Right atrium auricular region (tissue), 2 donors: Measurements from ENCODE around the gene SEMA4A. TPM values are rescaled to one million over a fixed set of nuclear protein-coding genes. Genes with fewer than 3 reads are reported as not detected.

Experiments used
- DNase-seq: peaks from one replicate; pipeline ENCODE4 v3.0.0-alpha.2; 2019; ENCODE audit warnings: low spot score
- H3K27ac ChIP-seq, 2 donors: fragments of 200-600 bp; sonication (generic); 1 replicate in 1 of 2; 2 replicates in 1 of 2; pipeline ENCODE4 v1.5.1; 2016 to 2019
- H3K27me3 ChIP-seq, 2 donors: fragments of 200-600 bp; sonication (generic); one replicate each; pipeline versions ENCODE4 v1.5.1 to v1.6.0; 2017 to 2019
- H3K36me3 ChIP-seq: fragments of 200-600 bp; sonication (generic); one replicate; pipeline ENCODE4 v1.5.1; 2016
- H3K4me1 ChIP-seq, 2 donors: fragments of 200-600 bp; sonication (generic); one replicate each; pipeline versions ENCODE4 v1.5.1 to v1.6.0; 2017 to 2019
- H3K4me3 ChIP-seq, 2 donors: fragments of 200-600 bp; sonication (generic); 1 replicate in 1 of 2; 2 replicates in 1 of 2; pipeline ENCODE4 v1.5.1; 2017 to 2019; ENCODE audit warnings: mild to moderate bottlenecking in 1 of 2, moderate library complexity in 1 of 2
- H3K9me3 ChIP-seq, 2 donors: fragments of 200-600 bp; sonication (generic); one replicate each; pipeline ENCODE4 v1.5.1; 2019
- total RNA-seq, 2 donors: library from RNA; depleted of rRNA; stranded (reverse); fragments of >200 nt; gene quantifications; one replicate each; pipeline ENCODE4 v1.1.0, GENCODE V29; 2016
- TF ChIP-seq, protein P1 (sequence below), 2 donors: fragments of 200-600 bp; sonication (generic); IDR thresholded peaks; one replicate each; pipeline ENCODE4 v1.5.1; 2019; ENCODE audit warnings: antibody characterized with exemption in 2 of 2

The SEMA4A gene
- total RNA-seq, 2 donors from 2014 or later = 2.0 to 4.2 TPM

DNA sequence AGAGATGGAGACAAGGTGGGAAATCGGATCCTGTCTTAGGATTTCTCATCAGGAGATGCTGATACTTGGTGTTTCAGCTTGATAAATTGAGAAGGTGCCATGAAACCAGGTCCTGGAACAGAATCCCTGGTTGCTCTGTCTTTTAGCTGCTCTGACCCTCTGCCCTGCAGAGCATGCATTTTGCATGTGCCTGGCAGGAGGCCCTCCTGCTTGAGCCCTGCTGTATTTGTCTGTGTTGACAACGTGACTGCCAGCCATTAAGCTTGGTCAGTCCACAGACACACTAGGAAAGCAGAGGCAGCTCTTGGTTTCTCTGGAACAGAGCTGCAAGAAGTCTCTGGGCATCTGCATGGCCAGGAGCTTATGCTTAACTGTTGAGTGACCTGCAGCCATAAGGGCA lies 43.1 kb downstream of the SEMA4A start:
- H3K36me3 ChIP-seq = peaks cover 15% of the 10 kb centered on the region
- H3K27ac ChIP-seq = no peak overlapping the region
- H3K27me3 ChIP-seq = no peaks in the 10 kb centered on the region
- TF ChIP-seq, protein P1, sequence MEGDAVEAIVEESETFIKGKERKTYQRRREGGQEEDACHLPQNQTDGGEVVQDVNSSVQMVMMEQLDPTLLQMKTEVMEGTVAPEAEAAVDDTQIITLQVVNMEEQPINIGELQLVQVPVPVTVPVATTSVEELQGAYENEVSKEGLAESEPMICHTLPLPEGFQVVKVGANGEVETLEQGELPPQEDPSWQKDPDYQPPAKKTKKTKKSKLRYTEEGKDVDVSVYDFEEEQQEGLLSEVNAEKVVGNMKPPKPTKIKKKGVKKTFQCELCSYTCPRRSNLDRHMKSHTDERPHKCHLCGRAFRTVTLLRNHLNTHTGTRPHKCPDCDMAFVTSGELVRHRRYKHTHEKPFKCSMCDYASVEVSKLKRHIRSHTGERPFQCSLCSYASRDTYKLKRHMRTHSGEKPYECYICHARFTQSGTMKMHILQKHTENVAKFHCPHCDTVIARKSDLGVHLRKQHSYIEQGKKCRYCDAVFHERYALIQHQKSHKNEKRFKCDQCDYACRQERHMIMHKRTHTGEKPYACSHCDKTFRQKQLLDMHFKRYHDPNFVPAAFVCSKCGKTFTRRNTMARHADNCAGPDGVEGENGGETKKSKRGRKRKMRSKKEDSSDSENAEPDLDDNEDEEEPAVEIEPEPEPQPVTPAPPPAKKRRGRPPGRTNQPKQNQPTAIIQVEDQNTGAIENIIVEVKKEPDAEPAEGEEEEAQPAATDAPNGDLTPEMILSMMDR (IDR thresholded peaks at IDR 0.05) = no peak
- no peak overlapping the region for H3K4me3 ChIP-seq
- DNase-seq = no peak
- no peaks in the 10 kb centered on the region for H3K9me3 ChIP-seq
- H3K4me1 ChIP-seq = peaks cover 0 to 30% of the 10 kb centered on the region in 2 donors

DNA sequence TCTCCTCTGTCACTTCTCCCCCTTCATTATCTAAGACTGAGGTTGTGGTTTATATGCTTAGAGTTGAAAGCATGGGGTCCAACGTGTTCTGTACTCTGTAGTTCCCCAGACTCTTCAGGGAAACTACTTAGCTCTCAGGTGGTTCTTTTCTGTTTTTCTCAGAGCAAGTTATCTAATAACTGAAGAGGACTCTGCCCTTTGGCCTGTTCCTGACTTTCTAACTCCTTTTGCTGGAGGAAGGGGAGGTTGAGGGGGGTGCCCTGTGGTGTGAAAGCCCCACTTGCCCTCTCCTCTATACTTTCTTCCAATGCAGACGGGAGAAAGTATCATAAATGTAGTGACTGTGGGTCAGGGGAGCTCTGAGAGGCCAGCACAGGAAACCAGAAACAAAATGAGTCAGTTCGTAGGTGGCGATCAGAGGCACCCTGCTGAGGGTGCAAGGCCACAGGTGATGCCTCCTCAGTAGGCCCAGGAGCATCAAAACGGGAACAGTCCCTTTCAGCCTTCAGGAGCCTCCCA lies 45.5 kb downstream of the SEMA4A start:
- Histone ChIP-seq H3K27ac (no peak overlapping the region), H3K4me1 (peaks cover 0 to 30% of the 10 kb centered on the region in 2 donors), H3K36me3 (peaks cover 27% of the 10 kb centered on the region)

DNA sequence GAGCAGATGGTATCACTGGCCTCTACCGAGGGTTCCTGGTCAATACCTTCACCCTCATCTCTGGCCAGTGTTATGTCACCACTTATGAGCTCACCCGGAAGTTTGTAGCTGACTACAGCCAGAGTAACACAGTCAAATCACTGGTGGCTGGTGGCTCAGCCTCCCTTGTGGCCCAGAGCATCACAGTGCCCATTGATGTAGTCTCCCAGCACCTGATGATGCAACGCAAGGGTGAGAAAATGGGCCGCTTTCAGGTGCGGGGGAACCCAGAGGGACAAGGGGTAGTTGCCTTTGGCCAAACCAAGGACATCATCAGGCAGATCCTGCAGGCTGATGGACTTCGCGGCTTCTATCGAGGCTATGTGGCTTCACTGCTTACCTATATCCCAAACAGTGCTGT lies 46.7 kb downstream of the SEMA4A start:
- Histone ChIP-seq H3K9me3 (no peaks in the 10 kb centered on the region), H3K27ac (no peak overlapping the region), H3K36me3 (peaks cover 27% of the 10 kb centered on the region), H3K27me3 (no peaks in the 10 kb centered on the region), H3K4me1 (peaks cover 0 to 22% of the 10 kb centered on the region in 2 donors), H3K4me3 (no peak overlapping the region)
- TF ChIP-seq, protein P1 (IDR thresholded peaks at IDR 0.05) = no peak
- no peak for DNase-seq

More for the DNA sequence above, 45.5 kb downstream of the SEMA4A start:
- Histone ChIP-seq H3K27me3 (no peaks in the 10 kb centered on the region), H3K9me3 (no peaks in the 10 kb centered on the region), H3K4me3 (no peak overlapping the region)
- TF ChIP-seq, protein P1 (IDR thresholded peaks at IDR 0.05) = no peak
- DNase-seq = no peak

DNA sequence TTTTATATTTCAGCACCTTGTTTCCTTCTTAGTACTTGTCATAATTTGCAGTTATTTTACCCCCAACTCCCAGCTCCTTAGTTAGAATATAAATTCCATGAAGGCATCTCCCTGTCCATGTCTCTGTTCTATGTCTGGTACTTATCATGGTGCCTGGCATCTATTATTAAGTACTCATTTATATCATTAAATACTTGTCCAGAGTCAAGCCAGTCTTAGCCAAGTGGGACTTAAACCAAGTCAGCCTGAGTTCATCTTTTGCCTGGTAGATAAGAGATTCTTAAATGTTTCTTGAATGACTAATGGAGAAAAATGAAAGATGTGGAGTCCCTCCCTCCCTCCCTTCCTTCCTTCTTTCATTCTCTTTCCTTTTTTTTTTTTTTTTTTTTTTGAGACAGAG lies 49.9 kb downstream of the SEMA4A start:
- H3K27ac ChIP-seq = peak overlapping the region in 1 of 2 donors; percentile 27
- DNase-seq = no peak
- peaks cover 48% of the 10 kb centered on the region for H3K36me3 ChIP-seq
- TF ChIP-seq, protein P1 (IDR thresholded peaks at IDR 0.05) = no peak
- no peak overlapping the region for H3K4me3 ChIP-seq
- H3K4me1 ChIP-seq = peaks cover 0 to 8% of the 10 kb centered on the region in 2 donors
- H3K27me3 ChIP-seq = no peaks in the 10 kb centered on the region
- no peaks in the 10 kb centered on the region for H3K9me3 ChIP-seq

DNA sequence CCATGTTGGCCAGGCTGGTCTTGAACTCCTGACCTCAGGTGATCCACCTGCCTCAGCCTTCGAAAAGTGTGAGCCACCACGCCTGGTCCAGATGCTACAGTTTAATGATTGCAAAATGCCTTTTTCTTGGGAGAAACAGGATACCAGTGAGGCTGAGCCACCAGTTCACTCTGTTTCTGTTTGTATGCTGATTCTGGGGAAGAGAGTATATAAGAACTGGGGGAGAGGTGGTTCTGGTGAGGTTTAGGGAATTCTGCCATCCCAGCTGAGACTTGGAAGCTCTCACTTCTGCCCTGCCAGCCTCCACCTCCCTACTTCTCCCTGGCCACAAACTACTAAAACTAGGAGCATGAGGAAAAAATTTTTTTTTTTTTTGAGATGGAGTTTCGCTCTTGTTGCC lies 51.3 kb downstream of the SEMA4A start:
- Histone ChIP-seq H3K27ac (no peak overlapping the region), H3K9me3 (no peaks in the 10 kb centered on the region), H3K4me3 (no peak overlapping the region), H3K36me3 (peaks cover 55% of the 10 kb centered on the region), H3K4me1 (peaks cover 0 to 8% of the 10 kb centered on the region in 2 donors), H3K27me3 (no peaks in the 10 kb centered on the region)
- no peak for DNase-seq
- TF ChIP-seq, protein P1 (IDR thresholded peaks at IDR 0.05) = no peak

DNA sequence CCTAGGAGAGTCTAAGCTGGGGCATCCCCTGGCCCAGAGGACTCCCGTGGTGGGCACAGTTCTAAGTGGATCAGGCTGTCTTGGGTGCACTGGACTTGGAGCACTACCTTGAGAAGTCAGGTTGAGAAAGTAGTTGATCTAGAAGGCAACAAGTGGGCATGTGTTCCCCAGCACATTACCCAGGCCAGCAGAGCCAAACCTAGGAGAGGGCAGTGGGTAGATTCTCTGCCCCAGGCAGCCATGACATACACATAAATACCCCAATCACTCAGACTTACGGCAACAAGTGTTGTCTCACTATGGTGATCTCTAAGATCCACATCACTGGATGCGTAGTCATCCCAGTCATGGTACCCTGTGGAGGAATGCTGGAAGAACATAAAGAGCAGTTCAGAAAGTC lies 57.9 kb downstream of the SEMA4A start:
- TF ChIP-seq, protein P1 (IDR thresholded peaks at IDR 0.05) = no peak
- H3K4me1 ChIP-seq = peaks cover 0 to 22% of the 10 kb centered on the region in 2 donors
- DNase-seq = no peak
- no peaks in the 10 kb centered on the region for H3K9me3 ChIP-seq
- H3K36me3 ChIP-seq = peaks cover 38% of the 10 kb centered on the region
- H3K4me3 ChIP-seq = no peak overlapping the region
- no peaks in the 10 kb centered on the region for H3K27me3 ChIP-seq
- no peak overlapping the region for H3K27ac ChIP-seq
